GM18867 (cell line): ENCODE data around the gene TRMT1.
"Not testable (repeated sequence)": the region's sequence is repeated elsewhere in the genome, so short reads cannot be mapped to it uniquely, and the experiment has no call there.

Source experiments
- ATAC-seq: cut with Tn5 transposase; IDR thresholded peaks from one replicate; pipeline ENCODE4 v1.9.1; 2021; ENCODE audit warnings: mild to moderate bottlenecking, moderate library complexity; ENCODE audit not compliant: unreplicated experiment

Gene TRMT1

DNA sequence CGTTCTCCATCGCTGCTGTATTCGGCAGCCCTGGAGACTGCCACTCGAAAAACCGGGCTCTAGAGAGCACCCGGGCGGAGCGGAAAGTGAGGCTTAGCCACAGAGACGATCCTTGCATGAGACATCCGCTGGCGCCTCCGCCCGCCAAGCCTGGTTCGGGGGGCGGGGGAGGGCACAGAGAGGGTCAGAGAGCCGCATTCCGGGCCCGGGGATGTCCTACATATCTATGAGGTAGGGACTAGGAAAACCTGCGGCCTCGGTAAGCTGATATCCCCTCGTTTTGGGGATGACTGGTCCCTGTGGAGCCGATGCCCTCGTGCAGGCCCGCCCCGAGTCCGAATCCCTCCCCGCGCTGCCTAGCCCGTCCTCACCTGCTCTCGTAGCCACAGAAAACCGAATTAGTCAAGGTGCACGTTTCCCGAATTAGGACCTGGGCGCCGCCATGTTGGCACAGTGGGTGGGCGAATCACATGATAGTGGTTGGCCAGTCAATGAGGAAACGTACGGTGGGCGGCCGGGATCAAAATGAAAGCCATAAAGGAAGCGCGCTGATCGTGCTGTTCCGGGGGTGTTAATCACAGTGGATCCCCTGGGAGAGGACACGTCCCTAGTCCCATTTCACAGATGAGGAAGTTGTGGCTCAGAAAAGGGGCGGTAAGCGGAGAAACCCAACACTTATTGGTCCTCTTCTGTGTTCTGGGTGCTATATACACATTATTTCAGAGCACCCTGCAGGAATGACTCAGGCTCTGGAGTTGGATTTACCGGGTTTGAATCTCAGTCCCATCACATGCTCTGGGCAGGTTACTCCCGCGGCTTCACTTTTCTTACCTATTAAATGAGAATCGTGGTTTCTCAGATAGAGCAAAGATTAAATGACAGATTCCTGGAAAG, at the start of gene TRMT1:
Gene TRMT1, minus strand, starts transcription at position 459 of the 894 bp plus-strand sequence. Its CDS starts 341 bp downstream, at position 118.
- peak; percentile 44 for ATAC-seq

- ATAC-seq, result not testable (repeated sequence)
Observed at GRCh38 chr19:13166151-13166550, 49.6 kb upstream of the TRMT1 start.

DNA sequence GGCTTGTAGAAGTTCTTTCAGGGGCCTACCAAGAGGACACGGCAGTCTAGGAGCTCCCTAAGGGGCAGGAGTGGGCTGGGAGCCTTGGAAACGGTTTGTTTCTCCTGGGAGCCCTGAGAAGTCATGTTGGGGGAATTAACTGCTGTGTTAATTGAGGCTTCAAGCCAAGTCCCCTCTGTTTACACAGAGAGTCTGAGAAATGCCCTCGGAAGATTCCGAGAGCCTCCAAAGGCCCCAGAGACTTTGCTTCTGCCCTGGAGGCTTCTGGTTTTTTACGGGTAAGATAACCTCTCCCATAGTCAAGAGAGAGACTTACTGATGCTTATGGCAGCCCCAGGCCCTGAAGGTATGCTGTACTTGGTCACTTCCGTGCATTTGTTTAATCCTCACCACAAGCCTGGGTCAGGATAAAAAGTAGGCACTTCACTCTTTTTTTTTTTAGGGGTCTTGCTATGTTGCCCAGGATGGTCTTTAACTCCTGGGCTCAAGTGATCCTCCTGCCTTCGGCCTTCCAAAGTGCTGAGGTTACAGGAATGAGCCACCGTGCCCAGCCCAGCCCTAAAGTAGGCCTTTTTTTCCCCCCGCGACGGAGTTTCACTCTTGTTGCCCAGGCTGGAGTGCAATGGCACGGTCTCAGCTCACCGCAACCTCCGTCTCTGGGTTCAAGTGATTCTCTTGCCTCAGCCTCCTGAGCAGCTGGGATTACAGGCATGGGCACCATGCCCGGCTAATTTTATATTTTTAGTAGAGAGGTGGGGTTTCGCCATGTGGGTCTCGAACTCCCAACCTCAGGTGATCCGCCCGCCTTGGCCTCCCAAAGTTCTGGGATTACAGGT, 48.8 kb upstream of the TRMT1 start:
- ATAC-seq, result no peak

GRCh38 chr19:13164343-13165161, 48.0 kb upstream of the TRMT1 start:
- ATAC-seq, result no peak

DNA sequence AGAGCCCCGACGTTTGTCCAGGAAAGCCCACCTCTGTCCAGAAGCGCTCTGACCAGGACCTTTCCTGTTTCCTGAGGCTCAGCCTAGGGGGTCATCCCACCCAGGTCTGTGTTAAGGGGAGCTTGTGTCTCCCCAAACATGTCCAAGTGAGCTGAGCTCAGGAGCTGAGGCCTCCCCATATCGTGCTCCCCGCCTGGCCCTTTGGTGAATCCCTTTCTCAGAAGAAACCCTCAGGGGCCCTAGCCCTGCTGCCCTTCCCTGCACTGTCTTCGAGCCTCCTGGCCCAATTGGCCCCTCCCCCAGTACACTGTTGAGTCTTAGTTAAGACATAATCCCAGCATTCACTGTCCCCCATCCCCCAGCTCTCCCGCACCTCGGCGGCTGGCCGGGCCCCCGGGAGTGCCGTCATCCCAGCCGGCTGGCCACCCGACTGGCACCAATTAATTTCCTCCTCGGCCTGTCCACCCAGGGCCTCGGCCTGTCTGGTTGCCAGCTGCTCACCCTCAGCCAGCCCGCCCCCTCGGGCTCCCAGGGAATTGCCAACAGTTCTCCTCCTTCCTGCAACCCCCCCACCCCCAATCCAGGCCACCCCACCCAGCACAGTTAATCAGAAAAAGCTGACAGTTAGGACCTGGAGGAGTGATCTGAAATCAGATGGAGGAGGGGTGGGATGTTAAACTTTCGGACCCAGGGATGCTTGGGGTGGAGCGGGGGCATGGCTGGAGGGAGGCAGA, 47.2 kb upstream of the TRMT1 start:
- ATAC-seq, result no peak

DNA sequence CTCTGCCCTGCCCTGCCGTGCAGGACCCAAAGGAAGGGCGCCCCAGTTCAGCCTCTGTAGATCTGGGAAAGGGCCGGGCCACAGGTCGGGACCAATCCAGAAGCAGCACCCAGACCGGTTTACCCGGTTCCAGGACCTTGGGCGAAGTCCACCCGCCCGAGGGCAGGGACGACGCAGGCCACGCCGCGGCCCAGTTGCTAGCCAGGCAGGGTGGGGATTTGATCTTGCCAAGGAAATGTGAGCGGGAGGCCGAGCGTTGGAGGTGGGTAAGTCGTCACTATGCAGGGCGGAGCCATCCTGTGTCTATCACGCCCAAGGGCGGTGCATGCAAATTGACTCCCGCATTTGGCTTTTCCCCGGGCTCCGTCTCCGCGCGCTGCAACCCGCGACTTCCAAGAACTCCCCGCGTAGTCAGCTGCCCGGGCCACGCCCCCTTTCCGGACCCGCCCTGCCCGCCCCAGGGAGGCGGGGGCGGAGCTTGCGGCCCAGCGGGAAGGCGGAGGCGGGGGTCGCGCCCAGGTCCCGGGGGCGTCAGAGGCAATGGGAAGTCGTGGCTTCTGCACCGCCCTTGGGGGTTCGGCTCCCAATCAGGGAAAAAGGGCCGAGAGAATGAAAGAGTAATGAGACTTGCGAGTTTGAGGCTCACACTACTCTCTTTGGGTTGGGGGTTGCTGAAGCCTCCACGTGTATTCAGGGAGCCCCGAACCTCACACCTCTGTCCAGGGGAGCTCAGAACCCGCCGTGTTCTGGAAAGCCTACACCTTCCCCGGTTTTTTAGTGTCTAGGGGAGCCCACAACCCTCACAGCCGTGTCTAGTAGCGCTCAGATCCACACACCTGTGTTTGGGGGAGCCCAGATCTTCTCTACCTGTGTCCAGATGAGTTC, 46.4 kb upstream of the TRMT1 start:
- no peak for ATAC-seq

- ATAC-seq, result no peak
Observed at GRCh38 chr19:13160557-13160956, 44.0 kb upstream of the TRMT1 start.

DNA sequence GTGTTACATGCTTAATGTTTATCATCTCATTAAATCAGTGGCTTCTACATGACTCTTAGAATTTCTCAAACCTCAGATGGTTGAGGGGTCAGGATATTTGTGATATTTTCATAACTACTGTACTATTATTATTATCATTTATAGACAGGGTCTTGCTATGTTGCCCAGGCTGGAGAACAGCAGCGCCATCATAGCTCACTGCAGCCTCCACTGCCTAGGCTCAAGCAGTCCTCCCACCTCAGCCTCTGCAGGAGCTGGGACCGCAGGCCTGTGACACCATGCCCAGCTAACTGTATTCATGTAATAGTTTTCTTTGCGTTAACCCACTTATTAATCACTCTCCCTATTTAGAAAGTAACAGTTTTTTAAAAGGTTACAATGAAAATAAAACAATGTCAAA, 43.2 kb upstream of the TRMT1 start:
- ATAC-seq, result no peak

- ATAC-seq, result no peak
Observed at GRCh38 chr19:13155472-13156359, 39.2 kb upstream of the TRMT1 start.

DNA sequence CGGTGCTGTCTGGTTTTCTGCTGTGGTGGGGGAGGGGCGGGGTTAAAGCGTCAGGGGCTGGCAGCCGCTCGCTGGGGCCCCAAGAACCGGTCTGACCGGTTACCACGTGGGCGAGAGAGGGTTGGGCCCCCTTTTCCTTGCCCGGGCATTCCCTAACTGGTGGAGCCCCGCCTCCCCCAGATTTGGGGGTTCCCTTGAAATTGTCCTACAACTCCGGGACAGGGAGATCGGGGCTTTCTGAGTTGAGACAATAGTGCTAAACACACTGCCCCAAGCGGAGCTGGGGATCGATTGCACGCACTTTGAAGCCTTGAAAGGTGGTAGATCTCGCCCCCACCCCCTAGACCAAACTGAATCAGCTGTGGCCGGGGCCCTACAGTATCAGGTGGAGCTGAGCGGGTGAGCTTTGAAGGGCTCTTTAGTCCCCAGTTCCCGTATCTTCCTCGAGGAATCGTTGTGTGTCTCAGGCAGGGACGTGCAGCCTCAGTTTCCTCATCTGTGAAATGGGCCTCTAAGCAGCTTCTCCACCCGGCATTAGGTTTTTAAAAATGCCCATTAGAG, 38.5 kb upstream of the TRMT1 start:
- ATAC-seq, result no peak

- ATAC-seq, result no peak
Observed at GRCh38 chr19:13154241-13154778, 37.8 kb upstream of the TRMT1 start.

GRCh38 chr19:13153569-13154240, 37.2 kb upstream of the TRMT1 start:
- ATAC-seq, result no peak

DNA sequence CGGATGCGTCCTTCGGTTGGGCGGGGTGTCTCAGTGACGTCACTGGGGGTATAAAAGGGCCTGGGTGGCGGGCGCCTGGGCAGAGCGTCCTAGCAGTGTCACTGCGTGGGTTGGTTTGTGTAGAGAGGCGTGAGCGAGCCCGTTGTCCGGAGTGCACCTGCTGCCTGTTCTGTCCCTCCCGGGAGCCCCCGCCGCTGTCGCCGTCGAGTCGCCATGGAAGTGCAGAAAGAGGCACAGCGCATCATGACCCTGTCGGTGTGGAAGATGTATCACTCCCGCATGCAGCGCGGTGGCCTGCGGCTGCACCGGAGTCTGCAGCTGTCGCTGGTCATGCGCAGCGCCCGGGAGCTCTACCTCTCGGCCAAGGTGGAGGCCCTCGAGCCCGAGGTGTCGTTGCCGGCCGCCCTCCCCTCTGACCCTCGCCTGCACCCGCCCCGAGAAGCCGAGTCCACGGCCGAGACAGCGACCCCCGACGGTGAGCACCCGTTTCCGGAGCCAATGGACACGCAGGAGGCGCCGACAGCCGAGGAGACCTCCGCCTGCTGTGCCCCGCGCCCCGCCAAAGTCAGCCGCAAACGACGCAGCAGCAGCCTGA, 36.5 kb upstream of the TRMT1 start:
- ATAC-seq, result peak; percentile 33

GRCh38 chr19:13152356-13152973, 35.9 kb upstream of the TRMT1 start:
- ATAC-seq, result peak; percentile 6

GRCh38 chr19:13151605-13152355, 35.2 kb upstream of the TRMT1 start:
- peak; percentile 44 for ATAC-seq
